SK-N-SH treated with all-trans-retinoic acid at 6 μM for 48 hours (cell line): ENCODE measurements around the gene TNFSF13.

ENCODE experiments used
- ATAC-seq: fragments of 200-7000 bp; cut with Tn5 transposase; 3 replicates; pipeline ENCODE4 v1.9.1; 2020; ENCODE audit warnings: mild to moderate bottlenecking, moderate library complexity
- ARNTL ChIP-seq: fragments of 450-650 bp; formaldehyde crosslinking; IDR thresholded peaks from 2 replicates; pipeline ENCODE4 v1.5.0; 2020; ENCODE audit warnings: low read depth, mild to moderate bottlenecking, moderate library complexity, borderline replicate concordance
- BACH2 ChIP-seq: fragments of 250-450 bp; sonication (Bioruptor Pico); IDR thresholded peaks from 2 replicates; pipeline ENCODE4 v1.9.0; 2021; ENCODE audit warnings: mild to moderate bottlenecking, borderline replicate concordance
- CREB5 ChIP-seq: fragments of 250-450 bp; sonication (Bioruptor Pico); IDR thresholded peaks from 2 replicates; pipeline ENCODE4 v1.5.1; 2020; ENCODE audit warnings: low read depth, mild to moderate bottlenecking, moderate library complexity
- CSDC2 ChIP-seq: fragments of 250-450 bp; sonication (Bioruptor Pico); IDR thresholded peaks from 2 replicates; pipeline ENCODE4 v1.5.0; 2020; ENCODE audit warnings: mild to moderate bottlenecking, moderate library complexity
- CSRNP3 ChIP-seq: fragments of 250-450 bp; sonication (Bioruptor Pico); IDR thresholded peaks from 2 replicates; pipeline ENCODE4 v1.5.1; 2021; ENCODE audit warnings: mild to moderate bottlenecking, moderate library complexity
- ESRRG ChIP-seq: fragments of 250-450 bp; sonication (Bioruptor Pico); IDR thresholded peaks from 2 replicates; pipeline ENCODE4 v1.6.1; 2021; ENCODE audit warnings: mild to moderate bottlenecking
- ISL1 ChIP-seq: fragments of 250-450 bp; sonication (Bioruptor Pico); IDR thresholded peaks from 2 replicates; pipeline ENCODE4 v2.1.2; 2022; ENCODE audit warnings: mild to moderate bottlenecking, moderate library complexity
- PATZ1 ChIP-seq: fragments of 250-450 bp; sonication (Bioruptor Pico); IDR thresholded peaks from 2 replicates; pipeline ENCODE4 v1.8.0; 2020; ENCODE audit warnings: mild to moderate bottlenecking, moderate library complexity, borderline replicate concordance
- POU6F1 ChIP-seq: fragments of 250-450 bp; sonication (Bioruptor Pico); IDR thresholded peaks from 2 replicates; pipeline ENCODE4 v1.8.0; 2021; ENCODE audit warnings: low read depth, mild to moderate bottlenecking, moderate library complexity, borderline replicate concordance
- PPARA ChIP-seq: fragments of 250-450 bp; sonication (Bioruptor Pico); IDR thresholded peaks from 2 replicates; pipeline ENCODE4 v1.5.0; 2020; ENCODE audit warnings: mild to moderate bottlenecking, borderline replicate concordance
- RARB ChIP-seq: fragments of 250-450 bp; sonication (Bioruptor Pico); IDR thresholded peaks from 2 replicates; pipeline ENCODE4 v1.8.0; 2021; ENCODE audit warnings: mild to moderate bottlenecking, moderate library complexity
- SNAI2 ChIP-seq: fragments of 250-450 bp; sonication (Bioruptor Pico); IDR thresholded peaks from 2 replicates; pipeline ENCODE4 v1.5.0; 2020; ENCODE audit warnings: mild to moderate bottlenecking, moderate library complexity
- TOX ChIP-seq: fragments of 250-450 bp; sonication (Bioruptor Pico); IDR thresholded peaks from 2 replicates; pipeline ENCODE4 v1.8.0; 2021; ENCODE audit warnings: mild to moderate bottlenecking, moderate library complexity, borderline replicate concordance
- TSHZ2 ChIP-seq: fragments of 250-450 bp; sonication (Bioruptor Pico); IDR thresholded peaks from 2 replicates; pipeline ENCODE4 v1.5.0; 2020; ENCODE audit warnings: mild to moderate bottlenecking, moderate library complexity
- ZFP3 ChIP-seq: fragments of 250-450 bp; sonication (Bioruptor Pico); IDR thresholded peaks from 2 replicates; pipeline ENCODE4 v1.5.0; 2020; ENCODE audit warnings: mild to moderate bottlenecking, moderate library complexity
- ZFP30 ChIP-seq: fragments of 450-650 bp; formaldehyde crosslinking; IDR thresholded peaks from 2 replicates; pipeline ENCODE4 v1.5.0; 2022; ENCODE audit warnings: mild to moderate bottlenecking, moderate library complexity
- ZNF8 ChIP-seq: fragments of 450-650 bp; formaldehyde crosslinking; IDR thresholded peaks from 2 replicates; pipeline ENCODE4 v1.5.0; 2020; ENCODE audit warnings: mild to moderate bottlenecking, moderate library complexity

TNFSF13 gene

GRCh38 chr17:7579001-7579833 is 20.7 kb downstream of the TNFSF13 start, which contains the start of gene CD68 (continued):
- TF ChIP-seq POU6F1 (CRISPR knock-in tag) = no peak; the same call in 1 of the 2 replicates
- 0 out of 2 replicates have a peak, but pooled peaks have one; percentile 12 for TF ChIP-seq ZFP3 (CRISPR knock-in tag)
- no peak for TF ChIP-seq PPARA (CRISPR knock-in tag)
- no peak for TF ChIP-seq CSDC2 (CRISPR knock-in tag)
- peak; percentile 94 for TF ChIP-seq CREB5 (CRISPR knock-in tag)
- TF ChIP-seq, all 23 proteins: peak for 12

- peak; percentile 2 for ATAC-seq
- TF ChIP-seq TOX = no peak
Measured at GRCh38 chr17:7579834-7580603, 21.5 kb downstream of the TNFSF13 start.

- no peak for TF ChIP-seq CSRNP3 (CRISPR knock-in tag)
- no peak for TF ChIP-seq ISL1 (CRISPR knock-in tag)
- no peak for TF ChIP-seq BACH2
- TF ChIP-seq RARB (CRISPR knock-in tag) = no peak
- TF ChIP-seq ZNF8 (CRISPR knock-in tag) = no peak
- TF ChIP-seq TSHZ2 (CRISPR knock-in tag) = no peak
- no peak for TF ChIP-seq PPARA (CRISPR knock-in tag)
- 0 out of 2 replicates have a peak, but pooled peaks have one; percentile 30 for TF ChIP-seq ZFP3 (CRISPR knock-in tag)
- ATAC-seq = no peak
Measured at GRCh38 chr17:7580604-7581575, 22.3 kb downstream of the TNFSF13 start.

- ATAC-seq = no peak
- no peak for TF ChIP-seq SNAI2
- TF ChIP-seq ARNTL (CRISPR knock-in tag) = no peak
- no peak for TF ChIP-seq TOX
- no peak for TF ChIP-seq CSDC2 (CRISPR knock-in tag)
- TF ChIP-seq CREB5 (CRISPR knock-in tag) = no peak
- no peak for TF ChIP-seq ESRRG (CRISPR knock-in tag)
- TF ChIP-seq PATZ1 (CRISPR knock-in tag) = no peak
- TF ChIP-seq ZFP30 = no peak
- no peak for TF ChIP-seq ZNF8 (CRISPR knock-in tag)
Measured at GRCh38 chr17:7582396-7583252, 24.1 kb downstream of the TNFSF13 start.
